HS-27A (cell line): ENCODE data around the gene MVB12B.
"Not testable (repeated sequence)": the region's sequence is repeated elsewhere in the genome, so short reads cannot be mapped to it uniquely, and the experiment has no call there.

Source experiments
- DNase-seq: peaks from one replicate; pipeline ENCODE4 v3.0.0-alpha.2; 2012; ENCODE audit warnings: low read depth, missing footprints

The MVB12B gene

GRCh38 chr9:126540398-126540797 is 213.8 kb downstream of the MVB12B start:
- not testable (repeated sequence) for DNase-seq

- DNase-seq: no peak
Measured at GRCh38 chr9:126543490-126543889, 216.9 kb downstream of the MVB12B start.

- no peak for DNase-seq
Measured at GRCh38 chr9:126545106-126545505, 218.5 kb downstream of the MVB12B start.

DNA sequence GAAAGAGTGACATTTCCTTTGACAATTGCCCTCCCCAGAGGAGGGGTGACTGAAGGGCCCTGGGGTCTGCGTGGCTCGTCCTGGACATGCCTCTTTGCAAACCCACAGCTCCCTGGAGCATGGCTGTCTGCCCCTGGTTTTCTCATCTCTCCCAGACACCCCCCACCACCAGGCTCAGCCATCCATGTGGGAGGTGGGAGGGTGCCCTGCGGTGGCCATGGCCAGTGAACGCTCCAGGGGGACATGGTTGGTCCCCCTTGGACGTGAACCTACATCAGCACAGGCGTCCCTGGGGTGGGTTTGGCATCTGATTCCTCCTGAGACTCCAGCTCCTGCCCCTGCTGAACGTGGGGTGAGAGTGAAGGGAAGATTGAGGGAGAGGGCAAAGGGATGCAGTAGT is 219.4 kb downstream of the MVB12B start:
- DNase-seq: no peak

- no peak for DNase-seq
Measured at GRCh38 chr9:126548312-126548711, 221.7 kb downstream of the MVB12B start.

DNA sequence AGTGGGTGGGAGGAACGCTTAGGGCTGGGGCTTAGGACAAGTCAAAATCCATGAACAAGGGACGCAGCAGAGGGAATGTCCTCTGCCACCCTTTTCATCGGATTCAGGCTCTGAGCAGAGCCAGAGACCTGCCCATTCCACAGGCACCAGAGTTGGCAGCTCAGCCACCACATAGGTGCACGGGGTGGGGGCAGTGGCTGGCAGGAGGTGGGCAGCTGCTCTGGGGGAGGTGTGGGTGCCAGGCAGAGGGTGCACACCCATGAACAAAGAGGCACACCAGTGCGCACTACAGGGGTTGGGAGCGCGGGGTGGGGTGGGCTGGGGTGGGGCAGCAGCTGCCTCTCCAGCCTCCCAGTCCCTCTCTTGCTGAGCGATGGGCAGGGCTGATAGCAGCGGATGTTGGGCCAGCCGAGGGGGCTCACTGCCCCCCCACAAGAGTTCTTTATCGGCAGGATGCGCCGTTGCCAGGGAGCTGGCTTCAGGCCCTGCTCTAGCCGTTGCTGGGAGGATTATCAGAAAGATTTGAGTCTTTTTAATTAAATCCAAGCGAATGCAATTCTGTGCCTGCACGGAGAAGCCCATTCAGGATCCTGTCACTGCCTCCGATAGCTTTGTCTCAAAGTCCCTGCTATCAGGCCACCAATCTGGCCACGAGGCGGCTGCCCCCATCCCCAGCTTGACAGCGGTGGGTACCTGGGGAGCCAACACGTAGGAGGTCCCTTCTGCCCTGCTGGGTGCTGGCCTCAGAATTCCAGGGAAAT is 222.8 kb downstream of the MVB12B start:
- no peak for DNase-seq

GRCh38 chr9:126550891-126551351 is 224.3 kb downstream of the MVB12B start:
- no peak for DNase-seq

DNA sequence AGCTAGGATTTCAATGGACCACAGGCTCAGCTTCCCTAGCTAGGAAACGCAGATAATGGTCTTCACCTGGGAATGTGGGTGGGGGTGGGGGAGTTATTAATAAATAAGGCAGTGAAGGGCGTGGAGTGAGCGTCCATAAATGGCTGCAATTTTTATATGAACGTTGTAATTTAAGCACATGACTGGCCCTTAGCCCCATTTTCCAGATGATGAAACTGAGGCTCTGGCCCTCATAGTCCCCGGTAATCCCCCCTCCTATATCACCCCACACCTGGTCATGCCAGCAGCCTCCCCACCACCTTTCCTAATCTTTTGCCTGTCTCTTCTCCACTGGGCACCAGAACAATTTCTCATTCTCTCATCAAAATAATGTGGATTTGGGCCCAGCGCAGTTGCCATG is 225.2 kb downstream of the MVB12B start:
- no peak for DNase-seq

DNA sequence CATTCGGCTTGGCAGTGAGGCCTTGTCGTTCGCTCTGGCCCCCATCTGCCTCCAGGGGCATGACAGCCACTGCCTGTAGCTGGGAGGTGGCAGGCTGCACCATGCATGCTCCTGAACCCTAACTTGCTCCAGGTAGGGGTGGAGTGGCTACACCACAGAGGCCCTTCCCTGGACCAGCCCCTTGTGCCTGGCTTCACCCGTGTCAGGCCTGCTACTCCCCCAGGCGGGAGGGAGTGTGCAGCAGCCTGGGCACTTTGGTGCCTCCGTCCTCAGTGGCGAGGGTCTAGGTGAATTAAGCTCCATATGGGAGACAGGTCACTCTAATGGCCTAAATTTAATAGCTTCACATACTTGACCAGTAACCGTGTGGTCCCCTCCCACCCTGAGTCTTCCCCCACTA is 227.7 kb downstream of the MVB12B start:
- no peak for DNase-seq

DNA sequence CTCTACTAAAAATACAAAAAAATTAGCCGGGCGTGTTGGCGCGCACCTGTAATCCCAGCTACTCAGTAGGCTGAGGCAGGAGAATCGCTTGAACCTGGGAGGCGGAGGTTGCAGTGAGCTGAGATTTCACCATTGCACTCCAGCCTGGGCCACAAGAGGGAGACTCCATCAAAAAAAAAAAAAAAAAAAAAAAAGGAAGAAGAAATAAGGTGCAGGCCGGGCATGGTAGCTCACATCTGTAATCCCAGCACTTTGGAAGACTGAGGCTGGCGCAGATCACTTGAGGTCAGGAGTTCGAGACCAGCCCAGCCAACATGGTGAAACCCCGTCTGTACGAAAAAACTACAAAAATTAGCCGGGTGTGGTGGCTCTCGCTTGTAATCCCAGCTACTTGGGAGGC is 228.8 kb downstream of the MVB12B start:
- DNase-seq: not testable (repeated sequence)
